ENCODE results near the gene HAUS1. TPM values are rescaled to one million over a fixed set of nuclear protein-coding genes. Genes with fewer than 3 reads are reported as not detected.

The HAUS1 gene
- total and polyA plus RNA-seq, 2 of the 4 experiments (the other 2 are of a cell fraction) = 25.3 to 33.4 TPM

GRCh38 chr18:46054956-46055837 lies 49.0 kb upstream of the HAUS1 start (continued):
- no peak for TF ChIP-seq RFX5 (IDR thresholded peaks at IDR 0.05; ENCODE audit: low read depth, low read length)
- TF ChIP-seq BHLHE40 (IDR thresholded peaks at IDR 0.05; ENCODE audit: low read depth, low read length) = no peak

GRCh38 chr18:46055838-46056230 lies 48.4 kb upstream of the HAUS1 start:
- intact Hi-C loops (cut with micrococcal nuclease) = loop anchor here (1.0 kb wide), 1 partner anchor 11 kb away; no protein-coding TSS in a partner anchor
- Histone ChIP-seq H3K9me3 (ENCODE audit: control insufficient read depth, insufficient read depth, low read length) (no peaks in the 10 kb centered on the region), H3K9ac (ENCODE audit: low read depth, low read length) (no peak overlapping the region), H3K18ac (ENCODE audit: low read depth, low read length) (no peak overlapping the region), H2AK9ac (replicated peaks; ENCODE audit: low read depth, low read length, poor library complexity) (no peak overlapping the region), H4K20me1 (ENCODE audit: insufficient read depth, low read length) (peaks cover 10% of the 10 kb centered on the region), H4K91ac (ENCODE audit: insufficient read depth, low read depth, low read length) (no peak overlapping the region), H2BK120ac (ENCODE audit: low read depth, low read length) (no peak overlapping the region), H3K4me3 (ENCODE audit: insufficient read depth, low read depth, low read length) (no peak overlapping the region), H2BK20ac (ENCODE audit: low read depth, low read length) (no peak overlapping the region), H3K4me1 (ENCODE audit: control insufficient read depth, insufficient read depth, low read length) (peaks cover 8% of the 10 kb centered on the region), H3K23ac (ENCODE audit: low read depth, low read length) (no peak overlapping the region; the same call in 1 of the 2 replicates), H2AFZ (replicated peaks; ENCODE audit: low read length, poor library complexity) (no peak overlapping the region), H3K4ac (ENCODE audit: low read depth, low read length) (no peak overlapping the region), H2BK15ac (ENCODE audit: low read depth, low read length) (no peak overlapping the region), H4K5ac (ENCODE audit: low read depth, low read length) (no peak overlapping the region), H3K9me1 (ENCODE audit: insufficient read depth, low read length) (peaks cover 7% of the 10 kb centered on the region), H2BK5ac (ENCODE audit: low read depth, low read length, poor library complexity, severe bottlenecking) (no peak overlapping the region), H3K56ac (ENCODE audit: extremely low read depth, insufficient read depth, low read length) (no peak overlapping the region), H3K27ac (ENCODE audit: insufficient read depth, low read length) (no peak overlapping the region), H4K8ac (ENCODE audit: low read depth in 2 of 2, low read length in 2 of 2) (no peak overlapping the region), H3K79me1 (ENCODE audit: low read depth in 1 of 2, low read length in 2 of 2) (peaks cover 16 to 41% of the 10 kb centered on the region in 2 experiments), H3K27me3 (ENCODE audit: control insufficient read depth, insufficient read depth, low read length) (no peaks in the 10 kb centered on the region), H2AK5ac (ENCODE audit: low read depth, low read length) (no peak overlapping the region), H3K36me3 (ENCODE audit: control insufficient read depth, insufficient read depth, low read length) (no peaks in the 10 kb centered on the region), H3K4me2 (ENCODE audit: low read depth, low read length) (no peak overlapping the region), H3K14ac (replicated peaks; ENCODE audit: low read depth, low read length) (no peak overlapping the region)
- dilution Hi-C loops (cut with HindIII; ENCODE audit: low sequenced_read_pairs, unreplicated experiment) = no loop called here
- no peak for ATAC-seq (ENCODE audit: low read depth)
- DNase-seq = no peak
- CTCF ChIA-PET = no interaction called here
- no CpG with 5 or more reads among the region's 4 CpGs for WGBS, 2 experiments (ENCODE audit: extremely low coverage in 2 of 2, insufficient read length in 1 of 2)
- no TSS peak for BruUV-seq (replicated peaks)
- POLR2A ChIA-PET (ENCODE audit: unreplicated experiment) = no interaction called here
- in situ Hi-C loops (cut with MboI; ENCODE audit: low sequenced_read_pairs) = no loop called here
- TF ChIP-seq CHD1 (IDR thresholded peaks at IDR 0.05; ENCODE audit: low read depth, low read length) (no peak), USF2 (IDR thresholded peaks at IDR 0.05; ENCODE audit: low read depth, low read length) (no peak), BHLHE40 (IDR thresholded peaks at IDR 0.05; ENCODE audit: low read depth, low read length) (no peak), CTCF (conservative IDR thresholded peaks at IDR 0.05; ENCODE audit: low read depth, low read length) (no peak), RFX5 (IDR thresholded peaks at IDR 0.05; ENCODE audit: low read depth, low read length) (no peak), MAFK (IDR thresholded peaks at IDR 0.05; ENCODE audit: low read depth, low read length) (no peak), RCOR1 (IDR thresholded peaks at IDR 0.05; ENCODE audit: insufficient replicate concordance, low read length) (no peak), MXI1 (IDR thresholded peaks at IDR 0.05; ENCODE audit: borderline replicate concordance, low read depth, low read length) (no peak), RAD21 (IDR thresholded peaks at IDR 0.05; ENCODE audit: low read length) (no peak), POLR2A (IDR thresholded peaks at IDR 0.05; ENCODE audit: low read depth, low read length) (no peak), ELK1 (IDR thresholded peaks at IDR 0.05; ENCODE audit: borderline replicate concordance, low read depth, low read length) (no peak), NFE2L2 (IDR thresholded peaks at IDR 0.05; ENCODE audit: low read depth, low read length) (no peak)

Measured in IMR-90 (cell line).